OCI-M1 (cell line): ENCODE measurements around the gene DLL4.

Experiments used
- DNase-seq: peaks from one replicate; lab custom pipeline; 2025; lab: John Stamatoyannopoulos, UW

The DLL4 gene

GRCh38 chr15:40906091-40906990, 22.8 kb upstream of the DLL4 start:
- DNase-seq, result peak; percentile 89

GRCh38 chr15:40906991-40907802, 21.9 kb upstream of the DLL4 start:
- no peak for DNase-seq

DNA sequence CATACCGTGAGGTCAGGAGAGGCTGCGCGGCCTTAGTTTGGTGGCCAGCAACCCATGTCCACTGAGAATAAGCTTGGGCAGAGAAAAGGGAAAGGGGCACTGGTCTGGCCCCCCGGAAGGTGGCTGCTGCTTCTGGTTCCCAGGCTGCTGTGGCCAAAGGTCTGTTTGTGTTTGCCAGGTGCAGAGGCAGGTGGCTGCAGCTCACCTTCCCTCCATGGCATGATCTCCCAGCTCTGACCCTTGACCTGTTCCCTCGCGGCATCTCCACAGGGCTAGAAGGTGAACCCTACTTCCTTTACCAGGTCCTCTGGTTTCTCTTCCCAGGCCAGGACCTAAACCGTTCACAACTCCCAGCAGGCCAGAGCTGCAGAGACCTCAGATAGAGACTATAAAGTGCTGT, 21.0 kb upstream of the DLL4 start:
- DNase-seq, result no peak

GRCh38 chr15:40909662-40910630, 19.2 kb upstream of the DLL4 start:
- DNase-seq, result no peak

- DNase-seq, result no peak
Observed at GRCh38 chr15:40911141-40911540, 18.0 kb upstream of the DLL4 start.

- no peak for DNase-seq
Observed at GRCh38 chr15:40911693-40912092, 17.4 kb upstream of the DLL4 start.

DNA sequence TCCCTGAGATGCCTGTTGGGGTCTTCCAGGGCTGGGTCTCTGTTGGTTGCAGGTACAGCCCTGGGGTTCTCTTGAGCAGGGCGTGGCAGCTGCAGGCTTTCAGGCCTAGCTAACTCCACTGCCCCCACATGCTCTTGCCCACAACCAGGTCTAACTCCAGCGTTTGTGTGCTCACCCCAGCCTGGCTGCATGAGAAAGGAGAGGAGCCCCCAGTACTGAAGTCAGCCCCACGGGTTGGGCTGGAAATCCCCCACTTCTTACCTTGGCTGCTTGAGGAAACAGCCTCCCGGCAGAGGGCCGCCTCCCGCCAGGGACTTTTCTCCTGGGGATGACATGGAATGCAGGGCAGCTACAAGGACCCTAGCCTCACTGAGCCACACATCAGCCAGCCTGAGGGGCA, 16.7 kb upstream of the DLL4 start:
- no peak for DNase-seq

DNA sequence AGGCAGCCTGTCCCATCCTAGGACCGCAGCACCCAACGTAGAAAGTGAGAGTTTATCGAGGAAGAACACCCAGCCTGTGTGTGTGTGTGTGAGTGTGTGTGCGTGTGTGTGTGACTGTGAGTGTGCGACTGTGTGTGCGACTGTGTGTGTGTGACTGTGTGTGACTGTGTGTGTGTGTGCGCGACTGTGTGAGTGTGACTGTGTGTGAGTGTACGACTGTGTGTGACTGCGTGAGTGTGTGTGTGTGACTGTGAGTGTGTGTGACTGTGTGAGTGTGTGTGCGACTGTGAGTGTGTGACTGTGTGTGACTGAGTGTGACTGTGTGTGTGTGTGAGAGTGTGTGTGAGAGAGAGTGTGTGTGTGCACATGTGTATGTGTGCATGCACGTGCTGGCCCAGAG, 15.1 kb upstream of the DLL4 start:
- DNase-seq, result no peak

DNA sequence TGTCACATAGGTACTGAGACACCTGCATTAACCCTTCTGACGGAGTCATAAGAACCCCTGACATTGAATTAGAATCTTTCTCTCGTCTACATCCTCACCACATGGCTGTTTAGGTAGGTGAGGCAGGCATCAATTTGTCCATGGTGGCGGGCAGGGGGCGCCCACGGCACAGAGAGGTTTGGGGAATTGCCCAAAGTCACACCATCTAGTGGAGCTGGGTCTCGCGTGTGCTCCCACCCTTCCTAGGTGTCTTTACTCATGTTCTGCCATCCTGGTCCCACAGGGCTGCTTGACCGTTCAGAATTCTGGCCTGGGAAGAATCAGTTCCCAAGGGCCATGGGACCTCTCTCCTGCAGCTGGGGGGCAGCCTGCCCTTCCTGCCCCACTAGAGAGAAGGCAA, 14.7 kb upstream of the DLL4 start:
- DNase-seq, result peak; percentile 52

DNA sequence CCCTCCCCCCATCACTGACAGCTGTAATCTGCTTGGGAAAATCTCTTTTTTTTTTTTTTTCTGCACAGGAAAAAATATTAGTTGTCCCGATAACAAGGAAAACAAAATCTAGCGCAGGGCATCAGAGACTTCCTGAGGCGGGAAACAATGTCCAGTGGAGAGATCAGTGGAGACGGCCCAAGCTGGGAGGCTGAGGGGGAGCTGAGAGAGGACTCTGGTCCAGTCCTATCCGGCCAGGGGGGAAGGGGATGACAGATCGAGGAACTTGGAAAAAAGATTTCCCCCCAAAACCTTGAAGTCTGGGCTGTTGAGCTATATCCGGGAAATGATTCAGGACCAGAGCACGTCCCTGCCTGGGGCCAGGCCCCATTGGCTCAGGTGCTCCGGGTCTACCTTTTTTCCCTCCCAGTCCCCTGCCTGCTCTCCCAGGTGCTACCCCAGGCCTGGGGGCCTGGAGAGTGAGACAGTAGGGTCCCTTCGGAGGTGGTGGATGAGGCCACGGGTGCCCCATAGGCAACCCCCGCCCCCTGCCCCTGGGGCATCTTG, 14.0 kb upstream of the DLL4 start:
- DNase-seq, result no peak

DNA sequence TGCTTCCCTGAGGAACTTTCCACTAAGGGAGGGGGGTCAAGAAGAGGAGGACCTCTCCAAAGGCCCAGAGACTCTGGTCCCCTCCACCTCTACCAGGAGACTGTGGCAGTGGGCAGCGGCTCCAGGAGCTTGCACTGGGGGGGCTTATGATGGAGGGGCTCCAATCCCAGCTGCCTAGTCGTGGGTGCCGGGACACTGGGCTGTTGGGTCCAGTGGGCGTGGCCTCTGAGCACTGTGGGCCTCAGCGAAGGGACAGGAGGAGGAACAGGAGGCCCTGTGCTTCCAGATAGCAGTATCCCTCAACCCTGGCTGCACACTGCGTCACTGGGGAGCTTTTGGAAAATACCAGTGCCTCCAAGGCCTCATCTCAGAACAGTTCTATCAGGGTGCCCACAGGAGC, 13.5 kb upstream of the DLL4 start:
- no peak for DNase-seq

- DNase-seq, result no peak
Observed at GRCh38 chr15:40917585-40917984, 11.6 kb upstream of the DLL4 start.

DNA sequence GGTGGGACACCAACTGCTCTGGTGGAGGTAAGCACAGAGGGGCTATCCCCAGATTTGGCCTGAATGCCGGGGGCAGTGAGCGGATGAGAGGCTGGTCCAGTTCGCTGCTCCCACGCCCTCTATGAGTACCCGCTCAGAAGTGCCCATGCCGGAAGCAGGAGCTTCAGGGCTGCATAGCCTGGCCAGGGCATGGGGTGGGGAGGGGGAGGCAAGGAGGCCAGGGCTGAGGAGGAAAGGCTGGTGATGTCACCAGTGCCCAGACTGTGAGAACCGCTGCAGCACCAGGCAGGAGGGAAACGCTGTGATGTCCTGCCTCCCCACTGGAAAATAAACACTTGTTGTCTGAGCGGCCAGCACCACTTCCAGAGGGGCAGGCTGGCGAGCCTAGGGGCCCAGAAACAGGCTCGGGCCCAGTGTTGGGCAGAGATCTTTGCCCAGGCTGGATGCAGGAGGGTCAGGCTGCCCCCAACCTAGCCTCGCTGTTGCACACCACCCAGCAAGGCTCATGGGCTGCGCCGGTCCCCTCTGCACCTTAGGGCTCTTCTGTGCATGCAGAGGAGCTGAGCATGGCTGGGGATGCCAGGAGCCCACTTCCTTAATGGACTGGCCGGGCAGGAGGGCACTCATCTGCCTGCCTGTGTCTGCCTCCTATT, 10.9 kb upstream of the DLL4 start:
- DNase-seq, result no peak

DNA sequence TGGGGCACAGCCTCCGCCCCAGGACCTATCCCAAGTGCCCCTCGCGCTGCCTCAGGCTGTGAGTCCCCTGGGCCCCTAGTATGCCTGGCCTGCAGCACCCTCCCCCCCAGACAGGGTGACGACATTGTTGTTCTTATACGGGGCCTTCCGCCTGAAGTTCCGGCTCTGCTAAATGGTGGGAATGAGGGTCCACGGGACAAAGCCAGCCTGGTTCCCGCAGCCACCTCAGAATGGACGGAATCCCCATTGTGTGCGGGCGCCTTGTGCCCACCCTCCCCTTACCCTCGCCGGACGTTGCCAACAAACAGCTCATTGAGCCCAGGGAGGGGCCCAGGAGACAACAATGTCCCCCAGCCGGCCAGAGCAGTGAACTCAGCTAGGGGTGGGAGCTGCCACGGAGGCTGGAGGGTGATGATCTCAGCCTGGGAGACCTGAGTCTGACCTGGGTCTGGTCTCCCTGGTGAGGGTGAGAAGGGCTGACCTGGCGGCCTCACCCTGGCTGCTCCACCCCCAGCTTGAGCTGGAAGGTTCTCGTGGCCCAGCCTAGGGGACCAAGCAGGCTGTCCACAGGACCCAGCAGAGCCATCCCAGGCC, 10.2 kb upstream of the DLL4 start:
- DNase-seq, result no peak

DNA sequence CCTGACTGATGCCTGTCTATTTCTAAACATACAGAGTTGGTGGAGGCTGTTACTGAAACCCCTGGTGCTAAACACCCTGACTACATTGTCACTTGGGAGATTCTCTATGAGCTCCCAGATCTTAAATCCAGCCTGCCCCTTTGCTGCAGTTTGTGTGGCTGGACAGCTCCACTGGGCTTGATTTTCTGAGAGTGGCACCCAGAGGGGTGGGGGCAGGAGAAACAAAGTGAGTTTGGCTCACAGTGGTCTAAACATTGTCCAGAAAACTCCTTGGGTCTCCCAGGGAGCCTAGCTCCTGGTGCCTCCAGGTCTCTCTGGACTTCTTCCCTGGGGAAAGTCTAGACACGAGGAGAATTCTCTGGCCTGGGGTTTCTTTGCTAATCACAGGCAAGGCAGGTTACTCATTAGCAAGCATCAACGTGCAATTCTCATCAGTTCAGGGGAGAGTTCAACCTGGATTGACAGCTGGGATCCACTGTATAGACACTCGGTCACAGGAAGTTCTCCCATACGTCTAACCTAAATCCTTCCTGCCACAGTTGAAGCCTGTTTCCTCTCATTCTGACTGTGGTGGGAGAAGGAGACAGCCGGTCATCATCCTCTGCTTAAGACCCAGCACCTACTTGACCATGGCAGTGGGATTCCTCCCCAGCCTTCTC, 7.1 kb upstream of the DLL4 start:
- DNase-seq, result no peak

- no peak for DNase-seq
Observed at GRCh38 chr15:40922608-40923005, 6.5 kb upstream of the DLL4 start.

DNA sequence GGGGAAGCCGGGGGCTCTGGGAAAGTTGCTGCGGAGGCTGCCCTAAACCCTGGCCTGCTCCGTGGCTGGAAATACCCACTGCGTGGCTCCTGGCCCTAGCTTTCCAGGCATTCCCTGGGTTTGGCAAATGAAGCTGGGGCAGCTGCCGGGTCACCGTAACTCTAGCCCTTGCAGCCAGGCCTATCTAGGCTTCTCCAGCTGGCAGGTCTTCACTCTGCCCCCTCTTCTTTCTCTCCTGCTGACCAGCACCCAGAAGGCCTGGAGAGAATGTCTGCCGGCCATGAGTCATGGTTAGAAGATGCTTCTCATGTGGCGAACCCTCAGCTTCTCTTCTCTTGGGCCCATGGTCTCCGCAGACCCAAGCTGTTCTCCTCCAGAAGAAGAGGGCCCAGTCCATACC, 5.6 kb upstream of the DLL4 start:
- DNase-seq, result no peak

DNA sequence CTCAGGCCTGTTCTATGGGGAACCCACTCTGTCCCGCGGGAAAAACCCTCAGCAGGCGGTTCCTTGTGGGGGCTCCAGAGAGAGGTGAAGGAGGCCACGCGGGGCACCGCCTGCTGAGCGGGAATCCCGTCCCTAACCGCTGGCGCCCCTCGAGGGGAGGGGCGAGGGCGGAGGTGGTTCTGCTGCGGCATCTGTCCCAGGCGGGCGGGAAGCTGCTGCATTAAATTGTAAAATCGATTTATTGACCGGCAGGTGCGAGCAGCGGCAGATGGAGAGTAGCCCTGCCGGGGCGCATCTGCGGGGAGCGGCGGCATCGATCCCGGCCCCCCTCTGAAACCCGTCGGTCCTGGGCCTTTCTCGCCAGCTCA, 3.7 kb upstream of the DLL4 start:
- no peak for DNase-seq

- DNase-seq, result peak; percentile 13
Observed at GRCh38 chr15:40925863-40926658, 3.1 kb upstream of the DLL4 start.
